GM18907 (cell line): ENCODE results near the gene BICD2.
"Not testable (repeated sequence)": the region's sequence is repeated elsewhere in the genome, so short reads cannot be mapped to it uniquely, and the experiment has no call there.

Source experiments
- ATAC-seq: cut with Tn5 transposase; IDR thresholded peaks from one replicate; pipeline ENCODE4 v1.9.1; 2021; ENCODE audit warnings: mild to moderate bottlenecking, moderate library complexity; ENCODE audit not compliant: unreplicated experiment

BICD2 gene

GRCh38 chr9:92771309-92771708, 6.7 kb upstream of the BICD2 start:
- ATAC-seq = no peak

DNA sequence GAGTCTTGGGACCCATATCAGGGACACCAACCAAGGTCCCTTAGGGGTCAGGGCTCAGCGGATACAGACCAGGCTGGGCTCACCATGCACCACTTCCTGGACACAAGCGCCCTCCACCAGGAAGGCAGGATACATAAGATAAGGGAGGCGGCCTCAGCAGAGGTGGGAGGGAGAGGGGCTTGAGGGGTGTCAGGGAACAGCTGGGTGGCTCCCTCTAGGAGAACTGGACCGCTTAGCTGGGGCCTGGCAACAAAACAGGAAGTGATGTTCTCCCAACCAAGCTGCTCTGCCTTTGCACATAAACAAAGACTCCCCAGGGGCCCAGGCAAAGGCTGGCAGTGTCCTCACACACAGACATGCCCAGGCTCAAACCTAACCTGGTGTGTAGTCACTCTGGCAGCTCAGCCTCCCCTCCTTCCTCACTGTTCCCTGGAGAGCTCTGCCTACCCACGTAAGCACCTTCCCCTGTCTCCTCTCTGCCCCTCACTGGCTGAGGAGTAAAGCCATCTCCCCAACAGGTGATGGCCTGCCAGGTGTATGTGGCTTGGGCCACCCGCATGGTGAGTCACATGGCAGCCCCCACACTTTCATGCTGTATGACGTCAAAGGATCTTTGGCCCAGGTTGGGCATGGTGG, 5.8 kb upstream of the BICD2 start:
- ATAC-seq = no peak

GRCh38 chr9:92769990-92770359, 5.3 kb upstream of the BICD2 start:
- ATAC-seq = no peak

GRCh38 chr9:92769286-92769685, 4.7 kb upstream of the BICD2 start:
- ATAC-seq = no peak

- not testable (repeated sequence) for ATAC-seq
These were observed 4.2 kb upstream of the BICD2 start for GRCh38 chr9:92768816-92769215.

DNA sequence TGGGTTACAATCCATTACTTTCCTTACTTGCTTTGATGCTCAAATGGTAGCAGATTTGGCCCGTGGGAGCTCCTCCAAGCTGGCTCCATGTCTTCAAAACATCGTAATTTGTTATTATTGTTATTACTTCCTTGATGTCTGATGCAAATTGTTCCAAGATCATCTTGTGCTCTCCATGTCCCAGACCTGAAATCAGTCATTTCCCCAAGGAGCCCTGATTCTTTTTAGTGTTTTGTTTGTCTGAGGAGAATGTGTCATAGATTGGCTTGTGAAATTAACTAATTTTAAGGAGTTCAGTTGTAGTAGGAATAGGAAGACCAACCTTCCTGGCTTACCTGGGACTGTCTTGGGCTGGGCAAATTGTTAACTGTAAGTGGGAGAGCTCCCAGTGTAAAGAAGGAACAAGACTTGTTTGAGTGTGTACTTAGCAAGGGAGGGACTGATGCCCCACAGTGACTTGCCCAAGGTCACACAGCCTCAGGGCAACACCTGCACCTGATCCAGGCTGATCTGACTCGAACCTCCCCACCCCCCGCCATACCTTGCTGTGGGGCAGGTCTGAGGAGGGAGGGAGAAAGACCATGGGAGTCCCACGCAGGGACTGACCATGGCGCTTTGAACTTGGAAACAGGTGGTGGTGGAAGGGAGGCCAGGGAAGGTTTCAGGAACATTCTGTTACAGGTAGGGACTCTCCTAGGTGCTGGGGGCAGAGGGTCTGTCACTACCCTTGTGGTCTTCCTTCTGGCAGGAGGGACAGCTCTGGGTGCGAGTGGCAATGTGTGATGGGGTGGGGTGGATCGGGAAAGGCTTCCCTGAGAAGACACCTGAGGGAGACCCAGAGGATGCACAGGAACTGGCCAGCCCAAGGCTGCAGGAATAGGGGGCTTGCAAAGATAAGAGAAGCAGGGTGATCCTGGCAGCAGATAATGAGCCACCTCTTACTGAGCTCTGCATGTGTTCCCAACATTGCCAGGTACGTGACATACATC, 2.7 kb upstream of the BICD2 start:
- ATAC-seq = no peak

- peak; percentile 64 for ATAC-seq
These were observed 629 bp upstream of the BICD2 start for GRCh38 chr9:92764988-92765936.

DNA sequence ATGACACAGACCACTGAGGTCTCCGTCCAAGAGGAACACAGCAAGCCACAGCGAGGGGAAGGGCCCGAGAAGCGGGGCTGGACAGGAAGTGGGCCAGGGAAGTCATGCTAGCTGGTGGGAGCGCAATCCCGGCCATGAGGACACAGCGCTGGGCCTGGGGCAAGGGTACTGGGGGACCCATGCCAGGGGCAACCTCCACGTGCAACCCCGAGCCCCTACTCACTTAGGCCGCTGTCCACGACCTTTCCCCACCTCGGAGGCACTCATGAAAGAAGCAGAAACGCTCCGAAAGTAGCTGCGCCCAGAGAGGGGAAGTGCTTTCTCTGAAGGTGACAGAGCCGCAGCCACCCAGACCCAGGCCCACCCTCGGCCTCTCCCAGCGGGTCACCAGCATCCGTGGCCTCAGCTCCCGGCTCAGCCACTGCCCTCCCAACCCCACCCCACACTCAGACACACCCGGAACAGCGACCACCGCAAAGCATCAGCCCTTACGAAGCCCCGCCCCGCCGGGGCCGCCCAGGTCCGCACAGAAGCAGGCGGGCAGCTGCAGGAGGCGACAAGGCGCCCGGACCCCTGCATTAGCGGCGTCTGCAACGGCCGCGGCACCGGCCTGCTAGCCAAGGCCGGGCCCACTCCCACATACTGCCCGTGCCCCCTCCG, 782 bp downstream of the BICD2 start:
- ATAC-seq = peak; percentile 16

DNA sequence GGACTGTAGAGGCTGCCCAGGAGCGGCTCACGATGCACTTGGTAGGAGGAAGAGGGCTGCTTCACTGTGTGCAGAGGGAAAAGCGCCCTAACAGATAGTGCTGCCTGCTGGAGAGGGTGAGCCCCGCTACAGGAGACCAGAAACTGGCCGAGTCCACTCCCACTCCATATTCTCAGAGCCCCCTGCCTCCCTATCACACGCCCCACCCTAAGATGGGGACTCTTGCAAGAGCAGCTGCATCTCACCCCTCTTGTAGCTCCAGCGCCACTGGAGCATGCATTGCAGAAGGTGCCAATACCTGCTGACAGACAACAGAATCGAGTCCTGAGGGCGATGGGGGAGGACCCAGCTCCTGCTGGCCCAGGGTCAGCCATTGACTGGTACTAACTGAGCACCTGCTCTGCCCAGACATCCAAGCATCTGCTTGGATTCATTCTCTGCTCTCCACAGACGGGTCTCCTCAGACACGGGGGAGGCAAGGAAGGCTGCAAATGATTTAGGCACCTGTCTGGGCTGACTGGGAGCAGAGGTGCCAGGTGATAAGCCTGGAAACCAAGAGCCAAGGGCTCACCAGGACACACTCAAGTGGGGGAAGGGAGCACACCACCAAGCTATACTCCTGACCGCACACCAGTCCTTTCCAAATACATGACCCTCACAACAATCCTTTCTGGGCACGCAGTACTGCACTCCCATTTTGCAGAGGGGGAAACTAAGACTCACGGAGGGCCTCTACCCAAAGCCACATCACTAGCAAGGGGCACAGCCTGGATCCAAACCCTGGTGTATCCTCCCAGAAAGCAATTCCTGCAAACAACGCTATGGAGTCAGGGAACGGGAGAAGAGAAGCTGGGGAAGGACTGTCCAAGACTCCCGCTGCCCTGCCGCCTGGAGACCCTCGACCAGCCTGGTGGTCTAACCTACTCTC, 1.6 kb downstream of the BICD2 start:
- ATAC-seq = no peak

- no peak for ATAC-seq
These were observed 2.4 kb downstream of the BICD2 start for GRCh38 chr9:92762196-92762595.

DNA sequence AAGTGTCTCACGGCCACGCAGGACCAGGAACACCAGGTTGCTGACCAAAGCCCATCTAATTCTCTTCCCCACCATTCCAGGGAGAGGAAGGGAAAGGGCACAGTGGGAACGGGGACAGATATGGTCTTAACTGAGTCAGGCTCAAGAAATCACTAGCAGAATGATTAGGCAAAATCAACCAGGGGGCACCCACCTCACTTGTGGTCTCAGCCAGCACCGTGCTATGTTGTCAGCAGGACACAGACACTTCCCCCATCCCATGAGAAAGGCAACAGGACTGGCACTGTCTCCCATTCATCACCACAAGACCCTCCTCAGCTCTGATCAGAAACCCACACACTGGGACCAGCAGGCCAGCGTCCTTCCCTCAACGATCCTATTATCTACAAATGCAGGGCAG, 2.9 kb downstream of the BICD2 start:
- ATAC-seq = no peak

GRCh38 chr9:92760494-92760893, 4.1 kb downstream of the BICD2 start:
- ATAC-seq = no peak

DNA sequence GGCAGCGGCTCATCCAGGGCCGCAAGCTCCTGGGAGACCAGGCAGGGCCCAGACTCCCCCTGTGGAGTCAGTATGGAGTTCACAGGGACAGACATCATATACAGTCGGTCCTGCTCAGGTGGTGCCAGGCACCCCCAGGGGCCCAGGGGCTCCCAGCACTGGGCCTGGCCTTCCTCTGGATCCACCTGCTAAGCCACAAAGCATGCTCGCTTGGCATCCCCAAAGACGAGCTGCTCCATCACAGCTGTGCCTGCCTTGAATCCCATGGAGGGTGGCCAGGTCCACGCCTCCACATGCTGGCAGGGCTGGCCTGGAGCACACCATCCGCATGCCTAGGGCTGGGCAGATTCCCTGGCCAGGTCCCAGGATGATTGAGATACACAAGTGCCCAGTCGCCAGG, 4.6 kb downstream of the BICD2 start:
- ATAC-seq = no peak

- ATAC-seq = no peak
These were observed 5.2 kb downstream of the BICD2 start for GRCh38 chr9:92759446-92759845.

GRCh38 chr9:92756792-92757191, 7.8 kb downstream of the BICD2 start:
- no peak for ATAC-seq

DNA sequence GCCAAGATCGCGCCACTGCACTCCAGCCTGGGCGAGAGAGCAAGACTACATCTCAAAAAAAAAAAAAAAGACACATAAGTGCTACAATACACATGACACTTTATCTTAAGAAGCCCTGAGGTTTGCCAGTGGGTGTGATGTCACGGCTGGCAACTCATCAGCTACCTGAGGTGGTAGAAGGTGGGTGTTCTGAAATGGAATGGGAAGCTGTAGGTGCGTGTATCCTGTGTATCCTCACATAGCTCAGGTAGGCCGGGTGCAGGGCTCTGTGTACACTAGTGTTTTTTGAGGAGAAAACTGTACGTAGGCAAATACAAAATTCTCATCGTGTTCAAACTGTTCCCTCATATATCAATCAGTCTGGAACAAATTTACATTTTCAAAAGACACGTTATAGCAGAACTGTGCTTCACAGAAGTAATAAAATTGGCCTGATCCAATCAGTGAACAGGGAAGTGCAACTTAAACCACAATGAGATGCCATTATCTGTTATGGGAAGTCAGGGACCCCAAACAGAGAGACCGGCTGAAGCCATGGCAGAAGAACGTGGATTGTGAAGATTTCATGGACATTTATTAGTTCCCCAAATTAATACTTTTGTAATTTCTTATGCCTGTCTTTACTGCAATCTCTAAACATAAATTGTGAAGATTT, 10.4 kb downstream of the BICD2 start:
- ATAC-seq = no peak

DNA sequence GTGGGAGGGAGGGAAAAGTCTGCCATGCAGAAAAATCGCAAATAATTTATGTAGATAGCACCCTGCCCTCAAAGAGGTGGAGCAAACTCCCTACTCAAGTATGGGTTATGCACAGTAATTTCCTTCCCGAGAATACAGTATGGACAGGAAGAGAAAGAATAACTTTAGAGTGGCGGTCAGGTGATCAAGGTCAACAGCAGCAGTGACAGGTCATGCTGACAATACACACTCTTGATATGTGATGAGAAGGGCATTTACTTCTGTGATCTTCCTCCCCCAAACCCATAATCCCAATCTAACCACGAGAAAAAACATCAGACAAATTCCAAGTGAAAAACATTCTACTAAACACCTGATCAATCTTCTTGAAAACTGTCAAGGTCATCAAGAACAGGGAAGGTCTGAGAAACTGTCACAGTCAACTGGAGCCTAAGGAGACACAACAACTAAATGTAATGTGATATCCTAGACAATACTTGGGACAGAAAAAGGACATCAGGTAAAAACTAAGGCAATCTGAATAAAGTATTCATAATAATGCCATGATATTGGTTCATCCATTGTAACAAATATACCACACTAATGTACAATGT, 11.7 kb downstream of the BICD2 start:
- no peak for ATAC-seq

- ATAC-seq = no peak
These were observed 14.7 kb downstream of the BICD2 start for GRCh38 chr9:92749934-92750315.
